OCI-LY3 (cell line): ENCODE measurements around the gene OPRPN.

Experiments
- CTCF ChIP-seq: fragments of 200-600, 300-600 bp; sonication (generic); IDR thresholded peaks from 2 replicates; pipeline ENCODE4 v1.5.1; 2014; ENCODE audit warnings: antibody characterized with exemption, low read length, low read depth
- EZH2phosphoT487 ChIP-seq: fragments of 200-600 bp; shearing (Covaris generic); IDR thresholded peaks from 2 replicates; pipeline ENCODE4 v1.6.1; 2018; ENCODE audit warnings: antibody characterized with exemption, mixed run types, low read depth

- TF ChIP-seq CTCF (no peak), EZH2phosphoT487 (no peak)
These were observed 45.6 kb downstream of the OPRPN start for GRCh38 chr4:70443329-70443728.
